Muscle of arm (tissue), 12 donors: Measurements from ENCODE around the gene LGALS9B. TPM values are rescaled to one million over a fixed set of nuclear protein-coding genes. Genes with fewer than 3 reads are reported as not detected.
"Not testable (repeated sequence)": the region's sequence is repeated elsewhere in the genome, so short reads cannot be mapped to it uniquely, and the experiment has no call there.

Source experiments
- DNase-seq: peaks from one replicate; pipeline ENCODE4 v3.0.0-alpha.2; 2013
- polyA plus RNA-seq, 12 donors: library from polyadenylated mRNA; unstranded; fragments of 120-200 nt; gene quantifications; one replicate each; pipeline ENCODE4 v1.2.1, GENCODE V29; 2013; ENCODE audit not compliant: insufficient read length in 12 of 12

The LGALS9B gene
- polyA plus RNA-seq, 12 donors = 0.69 TPM; not detected in 11

DNA sequence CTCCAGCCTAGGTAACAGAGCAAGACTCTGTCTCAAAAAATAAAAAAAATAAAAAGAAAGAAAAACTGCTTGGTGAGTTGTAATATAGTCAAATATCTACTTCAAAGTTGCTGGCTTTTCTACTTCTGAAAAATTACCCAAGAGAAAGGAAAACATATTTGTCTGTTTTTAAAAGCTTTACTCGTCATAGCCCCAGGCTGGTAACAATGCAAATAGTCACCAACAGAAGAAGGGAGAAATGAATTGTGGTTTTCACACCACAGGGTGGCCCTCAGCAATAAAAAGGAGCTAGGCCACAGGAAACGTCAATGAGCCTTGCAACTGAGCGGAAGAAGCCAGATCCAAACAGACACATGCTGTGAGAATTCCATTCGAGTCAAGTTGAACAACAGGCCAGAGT, 1.8 kb upstream of the LGALS9B start:
- not testable (repeated sequence) for DNase-seq

DNA sequence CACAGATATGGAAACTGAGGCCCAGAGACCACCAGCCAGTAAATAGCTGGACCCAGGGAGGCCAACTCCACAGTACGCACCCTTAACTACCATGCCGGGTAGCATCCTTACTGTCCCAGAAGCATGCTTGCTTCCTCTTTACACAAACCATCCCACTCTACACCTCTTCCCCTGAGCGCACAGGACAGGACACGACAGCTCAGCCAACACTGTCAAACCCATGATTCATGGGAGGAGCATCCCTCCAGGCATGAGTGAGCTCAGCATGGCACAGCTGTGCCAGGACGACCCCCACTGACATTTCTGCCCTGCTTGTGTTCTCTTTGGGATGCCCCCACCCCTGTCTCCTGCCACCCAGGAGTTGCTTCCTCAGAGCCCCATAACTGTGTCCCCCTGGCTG, 340 bp downstream of the LGALS9B start:
- not testable (repeated sequence) for DNase-seq

DNA sequence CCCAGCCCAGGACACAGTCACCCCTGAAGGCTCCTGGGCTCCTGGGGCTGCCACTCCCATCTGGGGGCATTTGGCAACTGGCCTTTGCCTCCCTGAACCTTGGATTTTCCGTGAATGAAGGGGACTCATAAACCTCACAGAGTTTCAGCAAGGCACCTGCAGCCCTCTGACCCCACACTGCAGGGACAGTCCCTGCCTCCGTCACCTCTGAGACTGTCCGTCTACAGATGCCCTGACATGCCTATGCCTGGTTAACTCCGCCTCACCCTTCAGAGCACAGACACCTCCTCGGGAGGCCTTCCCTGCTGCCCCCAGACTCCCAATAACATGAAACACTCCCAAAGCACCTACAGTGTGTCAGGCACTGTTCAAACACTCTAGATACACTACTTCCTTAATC, 786 bp downstream of the LGALS9B start:
- DNase-seq = not testable (repeated sequence)

DNA sequence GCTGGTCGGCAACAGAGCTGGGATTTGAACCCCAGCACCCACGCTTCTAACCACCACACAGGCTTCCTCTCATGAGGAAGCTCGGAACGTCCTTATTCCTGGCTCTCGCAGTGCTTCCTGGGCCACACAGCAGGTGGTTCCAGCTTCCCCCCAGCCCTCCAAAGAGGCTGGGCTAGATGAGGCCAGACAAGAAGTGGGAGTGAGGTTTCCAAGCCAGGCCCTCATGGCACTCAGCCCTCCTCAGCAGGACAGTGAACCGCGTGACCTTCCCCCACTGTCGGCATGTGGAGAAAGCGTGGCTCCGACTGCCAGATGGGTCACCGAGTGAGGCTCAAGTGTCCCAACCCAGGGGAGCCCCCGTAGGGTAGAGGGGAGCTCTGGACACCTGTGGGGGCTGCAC, 1.8 kb downstream of the LGALS9B start:
- DNase-seq = not testable (repeated sequence)

DNA sequence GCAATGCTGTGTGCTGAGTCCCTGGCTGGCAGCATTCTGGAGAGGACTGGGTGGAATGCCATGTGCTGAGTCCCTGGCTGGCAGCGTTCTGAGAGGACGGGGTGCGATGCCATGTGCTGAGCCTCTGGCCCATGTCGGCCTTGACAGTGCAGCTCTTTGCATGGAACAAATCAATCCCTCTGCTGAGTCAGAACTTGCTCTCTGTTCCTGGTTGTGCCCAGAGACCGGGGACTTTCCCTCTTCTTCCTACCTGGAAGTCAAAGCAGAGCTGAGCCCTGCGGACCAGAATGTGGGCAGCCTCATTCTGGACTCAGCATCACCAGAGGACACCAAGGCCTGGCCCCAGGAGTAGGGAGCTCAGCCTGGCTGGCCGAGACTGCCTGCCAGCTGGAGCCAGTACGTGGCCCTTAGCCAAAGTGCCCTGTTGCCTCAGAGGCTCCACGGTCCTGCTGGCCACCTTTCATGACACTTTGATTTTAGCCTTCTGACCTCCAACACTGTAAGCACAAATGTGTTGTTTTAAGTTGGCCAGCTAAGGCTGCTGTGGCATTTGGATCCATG, 2.4 kb downstream of the LGALS9B start:
- not testable (repeated sequence) for DNase-seq

DNA sequence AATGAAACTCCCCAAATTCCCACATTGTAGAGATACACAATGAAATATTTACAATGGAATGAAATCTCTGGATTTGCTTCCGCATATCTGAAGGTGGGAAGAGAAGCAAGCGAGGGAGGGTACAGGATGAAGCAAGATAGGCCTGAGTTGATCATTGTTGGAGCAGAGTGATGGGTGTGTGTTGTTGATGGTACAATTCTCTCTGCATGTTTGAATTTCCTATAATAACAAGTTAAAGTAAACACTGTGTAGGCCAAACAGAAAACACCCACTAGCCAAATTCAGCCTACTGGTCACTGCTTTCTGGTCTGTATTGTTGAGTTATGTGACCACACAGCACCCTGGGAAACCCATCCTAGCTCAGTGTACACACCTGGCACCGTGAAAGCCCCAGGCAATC, 5.2 kb downstream of the LGALS9B start:
- not testable (repeated sequence) for DNase-seq

DNA sequence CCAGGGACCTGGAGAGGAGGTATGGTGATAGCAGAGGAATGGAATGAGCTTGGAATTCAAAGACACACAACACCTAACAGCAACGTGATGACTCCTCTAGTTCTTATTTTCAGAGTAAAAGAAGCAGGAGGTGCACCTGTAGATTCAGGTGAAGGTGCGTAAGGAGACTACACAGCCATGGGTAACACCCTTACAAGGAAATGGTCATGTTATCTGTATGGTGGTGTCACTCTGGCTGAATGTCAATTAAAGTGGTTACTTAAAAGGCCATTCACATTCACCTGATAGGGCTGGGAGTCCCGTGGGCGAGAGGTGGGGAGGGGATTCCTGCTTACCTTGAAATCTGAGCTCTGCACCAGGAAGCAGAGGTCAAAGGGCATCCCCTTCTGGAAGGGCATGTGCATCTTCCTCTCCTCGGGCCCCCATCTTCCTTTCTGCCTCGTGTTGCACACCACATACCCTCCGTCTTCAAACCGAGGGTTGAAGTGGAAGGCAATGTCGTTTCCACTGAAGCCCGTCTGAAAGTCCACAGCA, 9.4 kb downstream of the LGALS9B start:
- not testable (repeated sequence) for DNase-seq

DNA sequence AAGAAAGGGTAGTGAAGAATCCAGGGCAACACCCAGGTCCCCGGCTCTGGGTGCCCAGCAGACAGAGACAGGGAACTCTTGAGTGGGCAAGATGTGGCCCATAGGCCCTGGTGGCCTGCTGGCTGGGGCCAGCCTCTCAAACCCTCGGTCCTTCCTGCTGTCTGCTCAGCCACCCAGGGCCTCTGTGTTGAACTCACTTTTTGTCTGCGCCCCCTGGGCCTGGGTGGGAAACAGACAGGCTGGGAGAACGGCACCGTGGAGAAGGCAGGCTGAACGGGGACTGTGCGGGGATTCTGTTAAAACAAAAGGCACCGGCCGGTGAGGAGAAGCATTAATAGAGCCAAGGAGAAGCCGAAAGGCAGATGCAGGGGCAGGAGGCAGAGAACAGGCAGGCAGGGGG, 12.2 kb downstream of the LGALS9B start:
- not testable (repeated sequence) for DNase-seq

DNA sequence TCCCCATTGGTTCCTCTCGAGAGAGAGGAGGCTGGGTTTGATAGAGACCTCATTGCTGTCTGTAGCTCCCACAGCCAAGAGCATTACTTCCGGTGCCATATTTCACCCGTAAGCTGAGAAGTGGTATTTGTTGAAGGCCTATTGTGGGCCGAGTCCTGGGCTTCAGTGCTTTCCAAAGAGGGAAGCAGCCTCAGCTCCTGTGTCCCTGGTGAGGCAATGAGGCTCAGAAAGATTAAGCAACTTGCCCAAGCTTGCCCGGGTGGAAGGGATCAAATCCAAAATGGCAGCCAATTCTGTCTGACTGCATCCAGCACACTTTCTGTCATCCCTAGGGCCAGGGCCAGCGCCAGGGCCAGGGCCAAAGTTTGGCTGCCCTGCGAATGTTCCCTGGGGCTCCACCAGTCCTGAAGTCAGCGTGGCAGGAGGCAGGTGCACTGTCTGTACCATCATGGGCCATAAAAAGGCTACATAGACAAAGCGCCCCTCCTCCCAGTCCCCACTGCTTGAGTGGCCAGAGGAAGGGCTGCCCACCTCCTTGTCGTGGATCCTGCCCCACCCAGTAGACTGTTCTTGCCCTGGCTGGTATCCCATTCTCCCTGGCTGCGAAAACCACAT, 13.4 kb downstream of the LGALS9B start:
- not testable (repeated sequence) for DNase-seq

DNA sequence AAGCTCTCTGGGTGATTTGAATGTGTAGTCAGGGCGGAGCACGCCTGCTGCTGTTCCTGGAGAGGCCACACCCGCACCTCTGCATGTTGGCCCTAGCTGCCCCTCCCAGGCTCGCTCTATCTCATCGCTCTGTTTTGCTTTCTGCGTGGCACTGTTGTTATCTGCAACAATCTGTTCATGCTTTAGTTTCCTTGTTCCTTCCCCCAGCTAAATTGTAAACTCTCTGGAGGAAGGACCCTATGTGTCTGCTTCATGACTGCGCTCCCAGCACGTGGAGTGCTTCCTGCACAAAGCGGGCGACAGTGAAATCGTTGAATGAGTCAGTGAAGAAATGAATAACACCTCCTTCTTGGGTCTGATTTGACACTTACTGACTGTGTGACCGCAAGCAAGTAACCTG, 16.5 kb downstream of the LGALS9B start:
- DNase-seq = not testable (repeated sequence)

DNA sequence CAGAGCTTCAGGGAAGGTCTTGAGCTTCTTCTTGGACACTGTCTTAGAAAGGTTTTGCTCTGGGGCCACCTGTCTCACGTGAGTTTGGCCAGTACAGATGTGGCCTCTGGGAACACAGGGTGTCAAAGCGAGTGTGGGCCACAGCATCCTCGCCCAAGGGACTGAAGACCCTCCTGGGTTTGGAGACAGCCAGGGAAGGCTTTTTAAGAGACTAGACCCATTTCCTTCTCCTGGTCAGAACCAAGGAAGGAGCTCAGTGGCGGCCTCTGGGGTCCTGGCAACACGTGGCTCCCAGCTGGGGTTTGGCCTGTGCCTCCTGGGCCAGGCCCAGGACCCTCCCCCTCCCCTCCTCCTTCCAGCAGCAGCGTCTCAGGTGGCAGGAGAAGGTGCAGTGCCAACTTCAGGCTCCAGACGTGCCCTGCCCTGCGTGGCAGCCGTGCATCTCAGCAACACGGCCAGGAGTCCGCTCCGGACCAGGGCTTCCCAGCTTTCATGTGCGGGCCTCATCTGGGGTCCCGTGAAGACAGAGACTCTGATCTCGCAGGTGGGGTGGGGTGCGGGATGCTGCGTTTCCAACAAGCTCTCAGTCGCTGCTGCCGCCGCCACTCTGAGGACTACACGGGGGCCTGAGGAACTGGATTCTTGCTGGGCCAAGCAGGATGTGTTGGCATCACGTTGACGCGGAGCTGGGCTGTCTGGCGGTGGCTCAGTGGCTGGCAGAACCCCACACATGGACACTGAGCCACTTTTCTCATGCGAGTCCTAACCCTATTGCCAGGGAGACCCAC, 19.6 kb downstream of the LGALS9B start:
- not testable (repeated sequence) for DNase-seq

DNA sequence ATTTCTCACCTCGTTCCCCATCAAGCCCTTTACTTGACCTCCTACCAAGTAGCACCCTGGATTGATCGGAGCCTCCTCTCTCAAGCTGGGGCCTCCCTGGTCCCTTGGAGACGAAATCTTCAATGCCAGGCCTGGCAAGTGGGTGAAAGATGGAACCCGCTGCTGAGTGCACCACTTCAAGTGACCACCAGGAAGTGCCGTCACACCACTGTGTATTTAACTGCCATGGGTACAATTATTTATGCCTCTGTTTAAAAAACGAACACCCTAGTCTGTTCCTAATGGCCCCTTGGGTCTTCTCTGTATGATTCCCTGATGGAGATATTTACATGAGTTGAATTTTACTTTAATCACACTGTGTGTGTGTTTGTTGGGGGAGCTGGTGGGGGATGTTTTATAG, 20.4 kb downstream of the LGALS9B start:
- DNase-seq = not testable (repeated sequence)

DNA sequence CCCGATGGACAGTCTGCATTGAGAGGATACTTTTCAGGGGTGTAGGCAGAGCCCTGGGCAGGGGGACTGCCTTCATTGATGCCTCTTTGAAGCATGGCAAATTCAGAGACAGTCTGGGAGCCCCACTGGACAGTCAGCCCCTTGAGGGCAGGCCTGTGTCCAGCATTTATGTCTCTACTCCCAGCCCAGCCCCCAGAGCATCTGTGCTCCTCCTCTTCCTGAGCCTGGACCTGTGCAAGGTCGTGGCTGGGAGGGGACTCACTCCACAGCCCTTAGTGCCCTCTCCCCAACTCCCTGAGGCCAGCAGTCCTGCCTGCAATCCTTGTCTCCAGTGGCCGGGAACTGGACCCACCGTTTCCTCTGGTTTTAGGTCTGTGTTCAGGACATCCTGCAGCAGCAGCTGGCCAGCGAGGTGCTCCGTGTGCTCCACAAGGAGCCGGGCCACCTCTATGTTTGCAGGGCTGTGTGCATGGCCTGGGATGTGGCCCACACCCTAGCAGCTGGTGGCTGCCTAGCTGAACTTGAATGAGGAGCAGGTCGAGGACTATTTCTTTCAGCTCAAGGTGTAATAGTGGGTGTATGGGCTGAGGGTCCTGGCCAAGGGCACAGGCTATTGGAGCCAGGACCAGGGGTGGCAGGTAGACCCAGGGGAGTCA, 22.6 kb downstream of the LGALS9B start:
- DNase-seq = not testable (repeated sequence)

DNA sequence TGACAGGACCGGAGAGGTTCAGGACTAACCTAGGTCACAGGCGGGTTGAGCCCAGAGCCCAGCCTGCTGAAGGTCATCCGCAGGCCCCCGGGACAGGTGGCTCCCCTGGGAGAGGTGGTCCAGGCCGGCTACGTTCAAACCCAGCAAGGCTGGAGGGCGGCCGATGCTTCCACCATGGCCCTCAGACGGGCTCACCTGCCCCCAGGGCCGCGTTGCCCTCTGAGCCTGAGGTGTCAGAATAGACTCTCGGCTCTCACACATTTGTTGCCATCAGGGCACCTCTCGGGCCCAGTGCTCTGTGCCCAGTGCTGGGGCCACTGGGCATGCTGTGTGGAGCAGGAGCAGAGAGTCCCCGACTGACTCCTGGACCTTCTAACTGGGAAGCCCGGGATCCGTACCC, 23.2 kb downstream of the LGALS9B start:
- not testable (repeated sequence) for DNase-seq

DNA sequence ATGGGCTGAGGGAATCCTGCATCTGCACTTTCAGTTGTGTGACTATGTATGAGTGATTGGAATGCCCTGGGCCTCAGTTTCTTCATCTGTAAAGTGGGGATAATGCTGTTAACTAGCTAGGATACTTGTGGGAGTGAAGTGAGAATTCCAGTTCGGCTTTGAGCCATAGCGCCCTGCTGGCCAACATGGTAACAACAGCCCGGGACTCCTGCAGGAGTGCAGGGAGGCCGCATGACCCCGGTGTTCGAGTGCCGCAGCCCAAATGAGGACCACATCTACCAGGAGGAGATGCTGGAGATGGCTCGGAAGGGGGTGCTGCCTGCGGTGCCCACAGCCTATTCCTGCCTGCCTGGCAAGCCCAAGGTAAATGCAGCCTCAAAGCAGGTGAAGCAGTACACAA, 23.7 kb downstream of the LGALS9B start:
- DNase-seq = not testable (repeated sequence)

DNA sequence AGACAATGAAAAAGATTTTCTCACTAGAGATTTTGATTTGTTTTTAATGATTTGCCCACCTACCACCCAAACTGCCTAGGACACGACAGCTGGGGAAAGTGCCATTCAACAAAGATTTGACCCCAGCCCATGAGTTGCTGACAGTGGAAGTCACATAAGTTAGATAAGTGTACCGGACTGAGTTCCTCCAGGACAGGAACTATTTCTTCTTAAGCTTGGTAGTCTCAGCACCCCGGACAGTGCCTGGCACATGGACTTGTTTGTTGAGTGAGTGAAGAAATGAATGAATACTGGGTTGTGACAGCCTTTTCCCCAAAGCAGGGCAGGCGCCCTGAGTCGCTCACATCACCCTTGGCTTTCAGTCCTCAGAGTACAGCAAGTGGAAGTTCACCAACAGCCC, 26.7 kb downstream of the LGALS9B start:
- not testable (repeated sequence) for DNase-seq

DNA sequence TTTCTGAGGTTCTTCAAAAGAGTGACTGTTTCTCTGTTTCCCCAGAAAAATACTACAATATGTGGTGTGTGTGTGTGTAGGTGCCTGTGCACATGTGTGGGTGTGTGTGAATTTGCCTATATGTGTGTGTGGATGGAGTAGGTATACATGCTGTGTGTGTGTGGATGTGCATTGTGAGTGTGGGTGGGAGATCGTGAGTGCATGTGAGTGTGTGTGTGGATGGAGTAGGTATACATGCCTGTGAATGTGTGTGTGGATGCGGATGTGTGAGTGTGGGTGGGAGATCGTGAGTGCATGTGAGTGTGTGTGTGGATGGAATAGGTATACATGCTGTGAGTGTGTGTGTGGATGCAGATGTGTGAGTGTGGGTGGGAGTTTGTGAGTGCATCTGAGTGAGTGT, 32.2 kb downstream of the LGALS9B start:
- DNase-seq = not testable (repeated sequence)

DNA sequence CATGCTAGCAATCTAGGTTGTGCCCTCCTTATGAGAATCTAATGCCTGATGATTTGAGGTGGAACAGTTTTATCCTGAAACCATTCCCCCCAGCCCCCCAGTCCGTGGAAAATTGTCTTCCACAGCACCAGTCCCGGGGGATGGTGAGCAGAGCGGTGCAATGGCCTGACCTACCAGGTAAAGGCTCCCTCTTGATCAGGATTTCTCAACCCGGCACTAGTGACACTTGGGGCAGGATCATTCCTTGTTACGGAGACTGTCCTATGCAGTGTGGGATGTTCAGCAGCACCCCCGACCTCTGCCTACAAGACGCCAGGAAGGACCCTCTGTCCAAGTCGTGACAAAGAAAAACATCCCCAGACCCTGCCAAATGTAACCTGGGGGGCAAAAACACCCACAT, 34.0 kb downstream of the LGALS9B start:
- not testable (repeated sequence) for DNase-seq

DNA sequence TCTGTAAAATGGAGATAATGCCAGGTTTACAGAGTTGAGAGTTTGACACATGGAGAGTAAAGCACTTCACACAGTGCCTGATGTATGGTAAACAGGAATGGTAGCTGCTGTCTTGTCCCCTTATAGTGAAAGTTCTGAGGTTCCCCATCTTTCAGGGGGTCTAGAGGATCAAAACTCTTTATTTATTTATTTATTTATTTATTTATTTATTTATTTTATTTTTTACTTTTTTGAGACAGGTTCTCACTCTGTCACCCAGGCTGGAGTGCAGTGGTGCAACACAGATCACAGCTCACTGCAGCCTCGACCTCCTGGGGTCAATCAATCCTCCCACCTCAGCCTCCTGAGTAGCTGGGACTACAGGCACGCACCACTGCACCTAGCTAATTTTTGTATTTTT, 40.1 kb downstream of the LGALS9B start:
- not testable (repeated sequence) for DNase-seq

DNA sequence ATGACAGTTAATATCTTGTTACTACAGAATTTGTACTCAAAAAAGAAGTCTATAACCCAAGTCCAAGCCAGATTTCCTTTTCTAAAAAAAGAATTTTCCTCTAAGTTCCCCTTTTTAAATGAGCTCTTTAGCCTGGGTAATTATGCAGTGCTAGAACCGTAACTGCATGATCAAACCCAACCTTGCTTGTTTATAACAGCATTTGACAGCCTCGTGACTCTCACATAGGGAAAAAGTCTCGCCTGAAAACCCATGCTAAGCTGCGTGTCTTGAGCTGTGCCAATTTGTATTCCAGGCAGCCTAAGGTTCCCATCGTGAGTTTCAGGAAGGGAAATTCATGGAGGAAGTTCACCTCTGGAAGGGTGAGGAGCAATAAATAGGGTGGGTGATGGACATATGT, 44.5 kb downstream of the LGALS9B start:
- not testable (repeated sequence) for DNase-seq

DNA sequence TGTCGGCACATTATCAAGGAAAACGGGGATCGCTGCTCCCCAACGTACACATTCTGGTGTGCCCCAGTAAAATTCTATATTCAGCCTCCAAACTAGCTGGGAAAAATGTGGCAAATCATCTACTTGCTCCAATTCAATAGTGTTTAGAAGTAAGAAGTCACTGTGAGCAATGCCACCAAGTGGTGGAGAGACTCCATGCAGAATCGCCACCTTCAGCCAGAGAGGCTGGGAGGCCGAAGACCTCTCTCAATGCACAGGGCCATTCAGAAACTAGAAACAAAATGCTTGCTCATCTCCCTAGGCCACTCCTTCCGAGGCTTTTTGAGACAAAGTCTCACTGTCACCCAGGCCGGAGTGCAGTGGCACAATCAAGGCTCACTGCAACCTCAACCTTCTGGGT, 48.5 kb downstream of the LGALS9B start:
- DNase-seq = not testable (repeated sequence)

DNA sequence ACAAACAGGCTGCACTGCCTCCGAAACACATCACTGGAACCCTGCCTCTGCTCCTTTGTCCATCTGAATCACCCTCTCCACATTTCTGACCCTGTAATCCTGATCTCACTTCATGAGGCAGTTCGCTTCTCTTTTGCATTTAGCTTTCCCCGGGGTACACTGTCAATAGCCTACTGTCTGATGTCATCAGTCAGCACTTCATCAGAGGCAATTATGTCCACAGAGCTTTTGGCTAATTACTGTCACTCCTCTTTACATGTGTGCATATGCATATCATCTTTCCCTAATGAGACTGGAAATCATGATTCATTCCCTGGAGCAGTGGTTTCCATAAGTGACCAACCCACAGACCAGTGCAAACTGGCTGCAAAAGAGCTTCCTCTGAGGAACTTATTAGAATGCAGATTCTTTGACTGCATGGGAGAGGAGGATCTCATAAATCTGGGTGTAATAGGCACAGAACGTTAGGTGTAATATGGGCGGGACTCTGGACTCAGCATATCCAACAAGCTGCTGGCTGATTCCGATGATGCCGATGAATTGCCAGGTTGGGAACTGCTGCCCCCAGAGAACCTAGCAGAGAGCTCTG, 49.8 kb downstream of the LGALS9B start:
- not testable (repeated sequence) for DNase-seq
